RPMI8226 (cell line): ENCODE measurements around the gene TMC7.

Experiments
- DNase-seq: peaks from one replicate; pipeline ENCODE4 v3.0.0-alpha.2; 2015

The TMC7 gene

DNA sequence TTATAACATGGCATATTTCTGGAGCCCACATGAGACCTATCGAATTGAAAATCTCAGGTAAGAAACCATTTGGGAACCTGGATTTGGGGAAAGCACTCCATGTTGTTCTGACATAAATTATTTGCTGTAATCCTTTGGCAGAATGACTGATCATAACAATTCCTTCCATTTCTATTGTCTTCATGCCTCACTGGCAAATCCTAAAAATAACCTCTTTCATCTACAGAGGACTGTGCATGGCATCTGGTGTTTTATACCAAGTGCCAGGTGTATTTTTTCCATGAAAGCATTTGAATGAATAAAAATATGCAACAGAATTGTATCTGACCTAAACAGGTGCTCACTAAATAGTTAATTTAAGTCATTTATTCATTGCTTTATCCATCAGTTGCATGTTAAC, 50.0 kb downstream of the TMC7 start:
- no peak for DNase-seq

DNA sequence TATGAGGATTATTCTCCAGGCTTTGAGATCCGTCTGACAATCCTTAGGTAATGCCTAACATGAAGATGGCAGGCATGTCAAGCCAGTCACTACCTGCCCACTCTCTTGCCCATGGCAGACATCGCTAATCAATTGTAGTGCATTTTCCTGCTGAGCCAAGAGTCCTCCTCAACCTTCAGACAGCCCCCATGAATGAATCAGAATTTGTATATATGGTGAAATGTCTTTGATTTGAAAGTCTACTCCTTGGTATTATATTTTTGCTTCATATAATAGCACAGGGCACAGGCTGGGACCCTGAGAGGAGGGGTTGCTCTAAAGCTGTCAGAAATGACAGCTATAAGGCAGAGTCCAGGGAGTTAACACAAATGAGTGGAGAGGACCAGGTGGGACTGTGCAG, 56.7 kb downstream of the TMC7 start:
- DNase-seq: no peak

DNA sequence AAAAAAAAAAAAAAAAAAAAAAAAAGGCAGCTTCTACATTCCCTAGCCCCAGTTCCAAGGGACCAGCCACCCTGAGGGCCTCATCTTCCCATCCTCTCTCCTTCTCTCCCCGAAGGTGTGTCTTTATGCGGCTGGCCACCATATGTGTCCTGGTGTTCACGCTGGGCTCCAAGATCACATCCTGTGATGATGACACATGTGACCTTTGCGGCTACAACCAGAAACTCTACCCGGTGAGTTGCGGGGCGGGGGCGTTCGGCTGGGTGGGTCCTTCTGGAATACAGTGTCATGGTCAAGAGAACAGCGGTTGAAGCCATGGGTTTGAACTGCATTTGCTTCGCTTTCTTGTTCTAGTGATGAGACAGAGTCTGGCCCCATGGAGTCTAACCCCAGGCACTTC, 61.0 kb downstream of the TMC7 start:
- no peak for DNase-seq

DNA sequence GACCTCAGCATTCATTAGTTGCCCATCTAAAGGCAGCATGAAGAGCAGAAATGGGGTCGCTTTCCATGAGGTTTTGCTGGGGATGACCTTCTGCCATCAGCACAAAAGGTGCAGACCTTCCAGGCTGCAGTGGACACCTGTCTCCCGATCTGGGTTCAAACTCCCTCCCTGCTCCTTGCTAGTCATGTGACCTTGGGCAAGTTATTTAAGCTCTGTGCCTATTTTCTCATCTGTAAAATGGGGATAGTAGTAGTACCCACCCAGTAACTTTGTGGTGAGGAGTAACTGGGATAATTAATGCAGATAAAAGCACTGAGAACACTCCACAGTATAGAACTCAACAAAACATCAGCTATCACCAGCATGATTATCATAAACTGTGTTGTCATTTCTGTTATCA, 62.3 kb downstream of the TMC7 start:
- no peak for DNase-seq

GRCh38 chr16:19062706-19063105, 79.0 kb downstream of the TMC7 start:
- no peak for DNase-seq

- DNase-seq: no peak
Observed at GRCh38 chr16:19066988-19067348, 83.2 kb downstream of the TMC7 start.

DNA sequence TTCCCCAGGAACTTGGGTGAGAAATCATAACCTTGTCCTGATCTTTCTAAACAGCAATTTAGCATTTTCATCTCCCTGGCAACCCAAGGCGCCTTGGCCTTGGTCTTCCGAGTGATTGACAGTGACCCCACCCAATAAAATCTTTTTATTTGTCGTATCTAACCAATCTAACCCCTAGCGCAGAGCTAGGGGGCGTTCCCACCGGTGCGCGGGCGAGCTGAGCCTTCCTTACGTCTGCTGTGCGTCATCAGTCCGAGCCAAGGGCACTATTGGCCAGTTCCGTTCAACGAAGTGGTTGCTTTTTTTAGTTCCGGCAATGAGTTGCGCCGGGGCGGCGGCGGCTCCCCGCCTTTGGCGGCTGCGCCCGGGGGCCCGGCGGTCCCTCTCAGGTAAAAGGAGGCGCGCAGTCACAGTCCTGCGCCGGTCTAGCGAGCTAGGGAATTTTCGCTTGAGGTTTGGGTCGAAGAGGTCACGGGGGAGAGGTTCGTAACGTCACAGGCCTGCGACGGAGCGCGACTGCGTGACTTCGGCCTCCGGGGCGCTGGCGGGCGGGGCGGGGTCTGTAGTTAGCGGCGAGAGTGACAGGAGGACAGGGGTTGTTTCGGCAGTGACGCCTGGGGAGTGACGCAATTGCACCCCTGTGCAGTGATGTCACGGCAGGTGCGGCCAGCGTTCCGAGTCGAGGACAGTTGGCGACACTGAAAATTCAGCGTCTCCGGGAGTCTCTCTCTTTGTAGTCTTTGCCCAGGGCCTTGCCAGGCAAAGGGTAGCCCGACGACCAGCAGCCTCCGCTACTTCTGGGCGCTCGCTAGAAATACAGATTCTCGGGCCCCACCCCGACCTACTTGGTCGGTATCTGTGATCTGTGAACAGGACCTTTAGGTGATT, 83.9 kb downstream of the TMC7 start, which contains the start of gene COQ7:
Gene COQ7, plus strand, starts transcription at position 266 of the 888 bp plus-strand sequence. Its CDS starts 51 bp downstream, at position 317.
- DNase-seq: peak; percentile 100

DNA sequence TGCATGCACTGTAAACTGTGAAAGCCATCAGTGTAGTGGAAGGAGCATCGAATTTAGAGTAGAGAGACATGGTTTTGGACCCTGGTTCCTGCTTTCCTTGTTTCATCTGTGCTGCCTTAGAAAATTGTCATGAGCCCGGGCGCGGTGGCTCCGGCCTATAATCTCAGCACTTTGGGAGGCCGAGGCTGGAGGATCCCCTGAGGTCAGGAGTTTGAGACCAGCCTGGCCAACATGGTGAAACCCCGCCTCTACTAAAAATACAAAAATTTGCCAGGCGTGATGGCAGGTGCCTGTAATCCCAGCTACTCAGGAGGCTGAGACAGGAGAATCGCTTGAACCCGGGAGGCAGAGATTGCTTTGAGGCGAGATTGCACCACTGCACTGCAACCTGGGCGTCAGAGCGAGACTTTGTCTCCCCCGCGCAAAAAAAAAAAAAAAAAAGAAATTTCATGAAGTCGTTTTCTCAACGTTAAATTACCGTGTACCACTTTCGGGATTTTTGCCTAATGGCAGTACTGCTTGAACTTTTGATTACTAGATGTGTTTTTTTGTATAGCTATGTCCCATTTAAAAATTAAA, 84.6 kb downstream of the TMC7 start:
- no peak for DNase-seq

- DNase-seq: peak; percentile 75
Observed at GRCh38 chr16:19071811-19072777, 88.4 kb downstream of the TMC7 start.

DNA sequence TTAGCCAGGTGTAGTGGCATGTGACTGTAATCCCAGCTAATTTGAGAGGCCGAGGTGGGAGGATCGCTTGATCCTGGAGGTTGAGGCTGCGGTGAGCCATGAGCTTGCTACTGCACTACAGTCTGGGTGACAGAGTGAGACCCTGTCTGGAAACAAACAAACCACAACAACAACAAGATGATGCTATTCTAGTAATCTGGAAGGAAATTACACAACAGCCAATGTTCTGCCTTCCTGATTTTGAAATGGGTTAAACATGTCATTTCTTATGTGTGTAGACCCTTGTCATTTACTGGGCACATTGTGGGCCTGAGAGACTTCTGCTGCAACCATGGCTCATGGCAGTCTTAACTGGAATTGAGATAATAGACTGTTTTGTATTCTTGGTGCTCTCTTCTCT, 89.6 kb downstream of the TMC7 start:
- no peak for DNase-seq

- DNase-seq: no peak
Observed at GRCh38 chr16:19073863-19074262, 90.1 kb downstream of the TMC7 start.

DNA sequence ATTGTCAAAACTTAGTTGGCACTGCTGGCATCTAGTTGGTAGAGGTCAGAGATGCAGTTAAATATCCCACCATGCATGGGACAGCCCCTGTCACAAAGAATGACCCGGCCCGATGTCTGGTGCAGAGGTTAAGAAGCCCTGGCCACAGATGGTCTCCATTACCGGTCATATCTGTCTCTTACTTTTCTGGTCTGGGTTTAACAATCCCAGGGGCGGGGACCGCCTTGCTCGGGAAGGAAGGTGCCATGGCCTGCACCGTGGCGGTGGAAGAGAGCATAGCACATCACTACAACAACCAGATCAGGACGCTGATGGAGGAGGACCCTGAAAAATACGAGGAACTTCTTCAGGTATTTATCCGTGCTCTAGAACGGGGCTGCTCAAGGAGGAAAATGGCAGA, 91.8 kb downstream of the TMC7 start:
- no peak for DNase-seq

- DNase-seq: no peak
Observed at GRCh38 chr16:19077879-19078278, 94.1 kb downstream of the TMC7 start.

GRCh38 chr16:19083670-19084069, 99.9 kb downstream of the TMC7 start:
- DNase-seq: no peak

DNA sequence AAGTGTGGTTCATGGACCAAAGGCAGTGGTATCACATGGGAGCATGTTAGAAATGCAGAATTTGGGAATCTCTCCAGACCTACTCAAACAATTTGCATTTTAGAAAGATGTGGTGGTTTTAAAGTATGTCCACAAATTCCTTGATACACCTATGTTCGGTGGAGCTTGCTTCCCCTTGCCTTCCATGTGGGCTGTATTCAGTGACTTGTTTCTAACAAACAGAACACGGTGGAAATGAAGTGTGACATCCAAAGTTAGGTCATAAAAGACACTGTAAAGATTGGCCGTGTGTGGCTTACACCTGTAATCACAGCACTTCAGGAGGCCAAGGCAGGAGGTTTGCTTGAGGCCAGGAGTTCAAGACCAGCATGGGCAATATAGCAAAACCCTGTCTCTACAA, 100.4 kb downstream of the TMC7 start:
- no peak for DNase-seq

DNA sequence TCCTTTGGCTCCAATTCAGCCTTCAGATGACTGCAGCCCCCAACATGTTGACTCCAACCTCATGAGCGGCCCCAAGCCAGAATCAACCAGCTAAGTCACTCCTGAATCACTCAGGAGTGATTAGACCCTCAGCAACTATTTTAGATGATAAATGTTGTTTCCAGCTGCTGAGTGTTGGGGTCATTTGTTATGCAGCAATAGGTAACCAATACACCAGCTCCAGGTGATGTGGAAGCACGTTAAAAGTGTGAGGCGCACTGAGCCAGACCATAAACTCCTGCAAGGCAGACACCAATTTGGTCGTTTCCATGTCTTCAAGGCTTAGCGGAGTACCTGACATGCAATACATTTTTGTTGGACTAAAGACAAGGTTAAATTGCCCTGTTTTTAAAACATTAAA, 101.1 kb downstream of the TMC7 start:
- DNase-seq: no peak

DNA sequence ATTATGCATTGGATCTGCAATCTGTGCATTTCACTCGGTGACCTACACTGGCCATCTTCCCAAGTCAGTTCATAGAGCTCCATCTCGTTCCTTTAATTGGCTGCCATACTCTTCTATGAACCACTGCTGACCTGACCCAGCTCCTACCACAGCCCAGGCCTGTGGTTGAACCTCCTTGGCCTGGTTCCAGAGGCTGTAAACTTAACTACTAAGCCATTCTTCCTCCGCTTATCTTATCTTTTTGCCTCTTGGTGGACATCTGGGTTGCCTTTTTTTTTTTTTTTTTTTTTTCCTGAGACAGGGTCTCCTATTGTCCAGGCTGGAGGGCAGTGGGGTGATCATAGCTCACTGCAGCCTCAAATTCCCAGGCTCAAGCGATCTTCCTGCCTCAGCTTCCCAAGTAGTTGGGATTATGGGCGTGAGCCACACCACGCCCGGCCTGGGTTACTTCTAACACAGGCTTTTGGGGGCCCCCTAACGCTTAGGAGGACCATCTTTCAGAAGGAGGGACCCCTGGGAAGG, 102.0 kb downstream of the TMC7 start:
- peak; percentile 72 for DNase-seq

DNA sequence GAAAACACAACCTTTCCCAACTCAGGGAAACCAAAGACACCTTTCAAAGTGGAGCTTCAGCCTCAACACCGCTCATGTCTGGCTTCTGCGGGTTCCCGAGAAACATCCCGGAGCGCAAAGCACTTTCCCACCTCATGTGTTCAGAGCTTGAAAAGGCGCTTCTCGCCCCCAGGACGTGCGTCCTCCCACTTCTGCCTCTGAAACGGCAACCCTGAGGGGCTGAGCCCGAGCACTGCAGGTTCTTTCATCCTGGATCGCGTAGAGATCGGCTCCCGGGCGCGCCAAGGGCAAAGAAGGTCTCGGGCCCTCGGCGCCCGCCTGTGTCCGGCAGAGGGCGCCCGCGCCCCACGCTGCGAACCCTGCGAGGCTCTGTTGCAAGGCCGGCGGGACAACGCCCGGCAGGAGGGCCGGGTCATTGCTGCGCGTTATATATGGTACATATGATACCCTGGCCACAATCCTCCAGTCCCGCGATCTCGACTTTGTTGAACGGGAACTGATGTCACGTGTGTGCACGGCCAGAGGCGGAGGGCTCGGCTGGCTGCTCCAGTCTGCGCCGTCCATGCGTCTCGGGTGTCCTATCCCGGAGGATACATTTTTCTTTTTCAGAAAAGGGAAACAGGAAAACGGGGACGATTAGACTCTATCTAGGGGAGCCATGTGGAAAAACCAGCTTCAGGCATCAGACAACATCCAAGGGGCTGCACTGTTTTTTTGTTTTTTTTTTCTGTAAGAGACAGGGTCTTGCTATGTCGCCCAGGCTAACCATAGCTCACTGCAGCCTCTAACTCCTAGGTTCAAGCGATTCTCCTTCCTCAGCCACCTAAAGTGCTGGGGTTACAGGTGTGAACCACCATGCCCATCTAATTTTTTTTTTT, 102.8 kb downstream of the TMC7 start:
- peak; percentile 89 for DNase-seq

- no peak for DNase-seq
Observed at GRCh38 chr16:19088341-19088916, 104.7 kb downstream of the TMC7 start.

GRCh38 chr16:19089410-19089955, 105.7 kb downstream of the TMC7 start:
- DNase-seq: no peak

DNA sequence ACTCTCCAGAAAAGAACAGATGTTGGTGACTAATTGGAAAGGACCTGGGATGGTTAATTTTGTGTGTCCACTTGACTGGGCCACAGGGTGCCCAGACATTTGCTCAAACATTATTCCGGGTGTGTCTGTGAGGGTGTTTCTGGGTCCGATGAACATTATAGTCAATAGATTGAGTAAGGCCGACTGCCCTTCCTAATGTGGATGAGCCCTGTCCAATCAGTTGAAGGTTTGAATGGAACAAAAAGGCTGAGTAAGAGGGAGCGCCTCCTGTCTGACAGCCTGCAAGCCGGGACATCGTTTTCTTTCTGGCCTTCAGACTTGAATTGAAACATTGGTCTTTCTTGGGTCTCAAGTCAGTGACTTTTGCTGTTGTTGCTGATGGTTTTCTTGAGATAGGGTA, 107.2 kb downstream of the TMC7 start:
- DNase-seq: no peak
